ENCODE measurements around the gene MLLT3.

Gene MLLT3

DNA sequence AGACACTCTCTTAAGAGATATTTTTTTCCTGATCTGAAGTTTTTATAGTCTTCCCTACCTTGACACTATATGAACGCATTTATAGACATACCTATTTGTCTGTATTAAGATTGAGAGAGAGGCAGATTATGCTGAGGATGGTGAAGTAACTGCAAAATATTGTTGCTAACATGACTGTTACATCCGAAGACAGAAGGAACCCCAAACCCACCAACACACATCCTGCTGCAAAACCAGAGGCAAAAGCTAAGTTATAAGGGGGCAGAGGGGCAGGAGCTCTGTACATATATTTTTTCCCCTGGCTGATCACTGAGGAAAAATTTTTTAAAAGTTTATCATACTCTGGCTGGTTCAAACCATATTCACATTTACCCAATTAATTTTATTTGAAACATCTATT, 279.0 kb downstream of the MLLT3 start:
- TF ChIP-seq, protein P1, sequence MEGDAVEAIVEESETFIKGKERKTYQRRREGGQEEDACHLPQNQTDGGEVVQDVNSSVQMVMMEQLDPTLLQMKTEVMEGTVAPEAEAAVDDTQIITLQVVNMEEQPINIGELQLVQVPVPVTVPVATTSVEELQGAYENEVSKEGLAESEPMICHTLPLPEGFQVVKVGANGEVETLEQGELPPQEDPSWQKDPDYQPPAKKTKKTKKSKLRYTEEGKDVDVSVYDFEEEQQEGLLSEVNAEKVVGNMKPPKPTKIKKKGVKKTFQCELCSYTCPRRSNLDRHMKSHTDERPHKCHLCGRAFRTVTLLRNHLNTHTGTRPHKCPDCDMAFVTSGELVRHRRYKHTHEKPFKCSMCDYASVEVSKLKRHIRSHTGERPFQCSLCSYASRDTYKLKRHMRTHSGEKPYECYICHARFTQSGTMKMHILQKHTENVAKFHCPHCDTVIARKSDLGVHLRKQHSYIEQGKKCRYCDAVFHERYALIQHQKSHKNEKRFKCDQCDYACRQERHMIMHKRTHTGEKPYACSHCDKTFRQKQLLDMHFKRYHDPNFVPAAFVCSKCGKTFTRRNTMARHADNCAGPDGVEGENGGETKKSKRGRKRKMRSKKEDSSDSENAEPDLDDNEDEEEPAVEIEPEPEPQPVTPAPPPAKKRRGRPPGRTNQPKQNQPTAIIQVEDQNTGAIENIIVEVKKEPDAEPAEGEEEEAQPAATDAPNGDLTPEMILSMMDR (conservative IDR thresholded peaks at IDR 0.05; ENCODE audit: low read depth), result no peak
- ChIA-PET POLR2A (ENCODE audit: low non-redundant PET) (no interaction called here), CTCF (interaction anchor here (0.6 kb wide), 1 partner anchor 272 kb away, joined by 8 read pairs; no protein-coding TSS in a partner anchor)
- H3K27ac ChIP-seq, result no peak overlapping the region
- DNase-seq (ENCODE audit: low spot score), result no peak

DNA sequence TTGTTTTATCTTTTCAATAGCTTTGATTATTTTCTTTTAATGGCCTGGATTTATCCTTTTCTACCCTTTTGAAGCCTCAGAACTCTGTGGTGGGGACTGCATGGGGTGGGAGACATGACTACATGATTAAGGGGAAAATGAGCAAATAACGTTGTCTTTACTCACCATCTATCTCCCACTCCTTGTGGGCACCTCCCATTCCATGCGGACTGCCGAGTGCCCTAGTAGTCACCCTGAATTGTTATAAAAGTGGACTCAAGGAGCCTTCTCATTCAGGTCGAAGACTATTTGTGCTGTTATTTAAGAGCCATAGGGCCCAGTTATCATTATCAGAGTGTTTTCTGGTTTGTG, 281.8 kb downstream of the MLLT3 start:
- TF ChIP-seq, protein P1 (conservative IDR thresholded peaks at IDR 0.05; ENCODE audit: low read depth), result no peak
- no peak for DNase-seq (ENCODE audit: low spot score)
- POLR2A ChIA-PET (ENCODE audit: low non-redundant PET), result no interaction called here
- H3K27ac ChIP-seq, result no peak overlapping the region
- CTCF ChIA-PET, result interaction anchor here (0.6 kb wide), 1 partner anchor 237 kb away, joined by 4 read pairs; no protein-coding TSS in a partner anchor

DNA sequence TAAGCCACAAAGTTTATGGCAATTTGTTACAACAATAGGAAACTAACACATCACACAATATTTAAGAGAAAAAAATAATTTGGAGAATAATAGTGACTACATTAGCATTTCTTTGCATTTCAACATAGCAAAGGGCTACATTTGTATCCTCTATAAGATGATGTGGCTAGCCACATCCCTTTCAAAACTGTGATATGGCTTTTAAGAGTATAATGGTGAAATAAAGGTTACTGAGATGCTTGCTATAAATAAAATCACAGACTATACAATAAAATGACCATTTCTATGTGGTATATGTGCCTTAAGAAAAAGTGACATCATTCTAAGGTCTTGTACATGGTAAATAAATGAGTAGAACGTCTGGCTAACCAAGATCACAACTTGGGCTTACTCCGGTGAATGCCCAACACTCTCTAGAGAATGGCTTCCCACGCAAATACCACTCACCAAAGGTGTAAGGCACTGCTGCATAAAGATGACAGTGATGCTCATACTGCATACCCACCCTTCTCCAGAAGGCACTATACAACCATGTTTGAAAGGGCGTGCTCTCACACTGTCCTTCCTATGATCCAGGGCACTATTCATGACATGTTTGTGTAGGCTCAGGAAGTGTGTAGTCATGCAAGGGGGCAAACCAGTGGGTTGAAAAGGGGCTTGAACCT, 286.5 kb downstream of the MLLT3 start:
- CTCF ChIA-PET, result no interaction called here
- TF ChIP-seq, protein P1 (conservative IDR thresholded peaks at IDR 0.05; ENCODE audit: low read depth), result no peak
- no peak for DNase-seq (ENCODE audit: low spot score)
- POLR2A ChIA-PET (ENCODE audit: low non-redundant PET), result no interaction called here
- H3K27ac ChIP-seq, result no peak overlapping the region

DNA sequence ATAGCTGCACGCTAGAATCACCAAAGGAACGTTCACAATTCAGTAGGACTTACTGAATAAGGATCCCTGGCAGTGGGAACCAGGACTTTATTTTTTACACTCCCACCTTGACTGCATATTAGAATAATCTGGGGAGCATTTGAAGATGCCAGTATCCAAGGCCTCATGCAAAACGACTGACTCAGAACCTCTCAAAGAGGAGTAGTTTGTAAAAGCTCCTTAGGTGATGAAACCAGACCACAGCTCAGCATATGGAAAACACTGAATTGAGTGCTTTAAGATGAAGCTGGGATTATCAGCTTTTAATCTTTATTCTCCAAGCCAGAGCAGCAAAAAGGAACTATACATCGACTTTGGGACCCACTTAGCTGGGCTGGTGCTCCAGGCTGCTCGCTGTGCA, 288.3 kb downstream of the MLLT3 start:
- POLR2A ChIA-PET (ENCODE audit: low non-redundant PET), result no interaction called here
- no peak overlapping the region for H3K27ac ChIP-seq
- TF ChIP-seq, protein P1 (conservative IDR thresholded peaks at IDR 0.05; ENCODE audit: low read depth), result no peak
- DNase-seq (ENCODE audit: low spot score), result no peak
- CTCF ChIA-PET, result interaction anchor here (0.9 kb wide), 1 partner anchor 15 kb away, joined by 3 read pairs; no protein-coding TSS in a partner anchor

DNA sequence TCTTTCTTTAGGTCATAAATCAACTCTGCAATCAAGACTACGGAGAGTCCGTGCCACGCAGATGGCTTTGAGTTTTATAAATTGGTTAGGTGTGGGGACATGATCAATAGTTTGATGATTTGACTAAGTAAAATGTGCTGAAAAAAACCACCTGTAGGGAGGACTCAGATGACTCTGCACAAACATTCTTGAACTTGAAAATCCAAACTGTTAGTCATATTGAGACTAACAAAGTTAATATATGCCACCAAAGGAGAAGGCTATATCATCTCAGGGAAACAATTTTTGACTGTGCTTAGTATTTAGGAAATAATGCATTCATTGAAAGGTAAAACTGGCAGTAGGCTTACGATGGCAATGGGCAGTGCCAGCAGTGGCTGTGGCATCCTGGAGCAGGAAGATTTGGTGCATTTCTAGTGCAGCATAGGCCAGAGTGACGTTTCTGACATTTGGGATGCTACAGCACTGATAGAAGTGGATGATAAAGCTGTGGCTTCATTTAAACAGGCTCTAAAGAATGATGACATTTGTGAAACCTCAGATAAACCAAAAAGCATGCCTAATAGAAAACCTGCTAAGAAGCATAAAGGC, 291.1 kb downstream of the MLLT3 start:
- no peak overlapping the region for H3K27ac ChIP-seq
- TF ChIP-seq, protein P1 (conservative IDR thresholded peaks at IDR 0.05; ENCODE audit: low read depth), result no peak
- CTCF ChIA-PET, result no interaction called here

DNA sequence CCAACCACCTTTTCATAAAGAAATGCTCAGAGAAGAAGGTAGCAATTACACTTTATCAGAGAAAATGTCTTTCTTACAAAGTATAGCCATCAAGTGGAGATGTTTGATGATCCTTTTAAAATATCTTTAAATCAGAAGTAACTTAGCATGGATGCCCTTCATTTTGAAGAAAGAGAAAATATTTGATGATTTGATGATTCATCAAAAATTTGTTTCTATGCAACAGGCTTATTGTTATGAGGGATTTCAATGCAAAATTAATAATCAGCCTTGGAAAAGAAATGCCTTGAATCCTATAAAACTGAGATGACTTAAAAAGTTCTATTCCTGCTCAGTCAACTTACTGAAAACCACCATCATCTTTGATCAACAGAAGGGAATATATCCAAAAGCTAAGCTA, 291.6 kb downstream of the MLLT3 start:
- DNase-seq (ENCODE audit: low spot score), result no peak
- no peak overlapping the region for H3K27ac ChIP-seq
- CTCF ChIA-PET, result no interaction called here
- TF ChIP-seq, protein P1 (conservative IDR thresholded peaks at IDR 0.05; ENCODE audit: low read depth), result no peak
- POLR2A ChIA-PET (ENCODE audit: low non-redundant PET), result no interaction called here

More for the DNA sequence above, 291.1 kb downstream of the MLLT3 start:
- POLR2A ChIA-PET (ENCODE audit: low non-redundant PET), result no interaction called here
- DNase-seq (ENCODE audit: low spot score), result no peak
